ENCODE data around the gene GRM1. TPM values are rescaled to one million over a fixed set of nuclear protein-coding genes. Genes with fewer than 3 reads are reported as not detected.

GRM1 gene
- total RNA-seq, 2 experiments from 2014 or later = not detected

GRCh38 chr6:146331013-146331412 lies 302.2 kb downstream of the GRM1 start:
- H3K4me1 Mint-ChIP-seq (ENCODE audit: low read depth) = no peaks in the 10 kb centered on the region
- ChIA-PET POLR2A (no interaction called here), CTCF (no interaction called here)
- no peaks in the 10 kb centered on the region for H3K9me3 Mint-ChIP-seq
- no peak overlapping the region for H3K4me3 Mint-ChIP-seq
- no peak for DNase-seq
- peaks cover under 1% of the 10 kb centered on the region for H3K27me3 Mint-ChIP-seq
- H3K36me3 Mint-ChIP-seq = no peaks in the 10 kb centered on the region
- intact Hi-C loops (cut with micrococcal nuclease) = no loop called here
- no peak overlapping the region for H3K27ac Mint-ChIP-seq

- H3K9me3 Mint-ChIP-seq = no peaks in the 10 kb centered on the region
- no peaks in the 10 kb centered on the region for H3K36me3 Mint-ChIP-seq
- intact Hi-C loops (cut with micrococcal nuclease) = no loop called here
- DNase-seq = no peak
- no peak overlapping the region for H3K4me3 Mint-ChIP-seq
- H3K27ac Mint-ChIP-seq = no peak overlapping the region
- CTCF ChIA-PET = no interaction called here
- POLR2A ChIA-PET = no interaction called here
- H3K4me1 Mint-ChIP-seq (ENCODE audit: low read depth) = no peaks in the 10 kb centered on the region
- peaks cover 1% of the 10 kb centered on the region for H3K27me3 Mint-ChIP-seq
These were observed 306.5 kb downstream of the GRM1 start for GRCh38 chr6:146335336-146335735.

- H3K27ac Mint-ChIP-seq = no peak overlapping the region
- no peak for DNase-seq
- no peak overlapping the region for H3K4me3 Mint-ChIP-seq
- no peaks in the 10 kb centered on the region for H3K9me3 Mint-ChIP-seq
- no peaks in the 10 kb centered on the region for H3K4me1 Mint-ChIP-seq (ENCODE audit: low read depth)
- CTCF ChIA-PET = no interaction called here
- H3K27me3 Mint-ChIP-seq = peaks cover 1% of the 10 kb centered on the region
- H3K36me3 Mint-ChIP-seq = no peaks in the 10 kb centered on the region
- intact Hi-C loops (cut with micrococcal nuclease) = no loop called here
- POLR2A ChIA-PET = no interaction called here
These were observed 307.3 kb downstream of the GRM1 start for GRCh38 chr6:146336191-146336590.

GRCh38 chr6:146337376-146337775 lies 308.5 kb downstream of the GRM1 start:
- H3K4me3 Mint-ChIP-seq = no peak overlapping the region
- CTCF ChIA-PET = no interaction called here

GRCh38 chr6:146339716-146340115 lies 310.9 kb downstream of the GRM1 start:
- ChIA-PET CTCF (no interaction called here), POLR2A (no interaction called here)
- Mint-ChIP-seq H3K4me1 (ENCODE audit: low read depth) (no peaks in the 10 kb centered on the region), H3K27me3 (peaks cover 1% of the 10 kb centered on the region), H3K9me3 (no peaks in the 10 kb centered on the region), H3K4me3 (no peak overlapping the region), H3K36me3 (no peaks in the 10 kb centered on the region), H3K27ac (no peak overlapping the region)
- no peak for DNase-seq
- intact Hi-C loops (cut with micrococcal nuclease) = no loop called here

More at GRCh38 chr6:146337376-146337775, 308.5 kb downstream of the GRM1 start:
- POLR2A ChIA-PET = no interaction called here
- no peaks in the 10 kb centered on the region for H3K4me1 Mint-ChIP-seq (ENCODE audit: low read depth)
- peaks cover 1% of the 10 kb centered on the region for H3K27me3 Mint-ChIP-seq
- H3K27ac Mint-ChIP-seq = no peak overlapping the region
- H3K9me3 Mint-ChIP-seq = no peaks in the 10 kb centered on the region
- intact Hi-C loops (cut with micrococcal nuclease) = no loop called here
- no peak for DNase-seq
- H3K36me3 Mint-ChIP-seq = no peaks in the 10 kb centered on the region

- ChIA-PET POLR2A (no interaction called here), CTCF (no interaction called here)
- H3K27me3 Mint-ChIP-seq = no peaks in the 10 kb centered on the region
- H3K36me3 Mint-ChIP-seq = no peaks in the 10 kb centered on the region
- no peak overlapping the region for H3K27ac Mint-ChIP-seq
- H3K4me3 Mint-ChIP-seq = no peak overlapping the region
- no peaks in the 10 kb centered on the region for H3K9me3 Mint-ChIP-seq
- intact Hi-C loops (cut with micrococcal nuclease) = no loop called here
- H3K4me1 Mint-ChIP-seq (ENCODE audit: low read depth) = no peaks in the 10 kb centered on the region
- DNase-seq = no peak
These were observed 312.8 kb downstream of the GRM1 start for GRCh38 chr6:146341493-146342230.

GRCh38 chr6:146345598-146345997 lies 316.7 kb downstream of the GRM1 start:
- ChIA-PET CTCF (no interaction called here), POLR2A (no interaction called here)
- Mint-ChIP-seq H3K27me3 (no peaks in the 10 kb centered on the region), H3K27ac (no peak overlapping the region), H3K36me3 (no peaks in the 10 kb centered on the region), H3K4me1 (ENCODE audit: low read depth) (no peaks in the 10 kb centered on the region), H3K9me3 (no peaks in the 10 kb centered on the region), H3K4me3 (no peak overlapping the region)
- intact Hi-C loops (cut with micrococcal nuclease) = no loop called here
- DNase-seq = no peak

GRCh38 chr6:146347090-146347489 lies 318.2 kb downstream of the GRM1 start:
- CTCF ChIA-PET = no interaction called here
- no peaks in the 10 kb centered on the region for H3K36me3 Mint-ChIP-seq
- no peaks in the 10 kb centered on the region for H3K4me1 Mint-ChIP-seq (ENCODE audit: low read depth)
- no peak overlapping the region for H3K4me3 Mint-ChIP-seq
- DNase-seq = no peak
- intact Hi-C loops (cut with micrococcal nuclease) = no loop called here
- POLR2A ChIA-PET = no interaction called here
- no peak overlapping the region for H3K27ac Mint-ChIP-seq
- no peaks in the 10 kb centered on the region for H3K27me3 Mint-ChIP-seq
- H3K9me3 Mint-ChIP-seq = no peaks in the 10 kb centered on the region

- no peaks in the 10 kb centered on the region for H3K9me3 Mint-ChIP-seq
- no peak overlapping the region for H3K27ac Mint-ChIP-seq
- intact Hi-C loops (cut with micrococcal nuclease) = no loop called here
- ChIA-PET POLR2A (no interaction called here), CTCF (no interaction called here)
- H3K4me1 Mint-ChIP-seq (ENCODE audit: low read depth) = no peaks in the 10 kb centered on the region
- no peaks in the 10 kb centered on the region for H3K27me3 Mint-ChIP-seq
- H3K4me3 Mint-ChIP-seq = no peak overlapping the region
- no peaks in the 10 kb centered on the region for H3K36me3 Mint-ChIP-seq
- DNase-seq = no peak
These were observed 318.8 kb downstream of the GRM1 start for GRCh38 chr6:146347690-146348089.

- no peak for DNase-seq
- ChIA-PET CTCF (no interaction called here), POLR2A (no interaction called here)
- H3K4me3 Mint-ChIP-seq = no peak overlapping the region
- no peaks in the 10 kb centered on the region for H3K36me3 Mint-ChIP-seq
- intact Hi-C loops (cut with micrococcal nuclease) = loop anchor here (10.0 kb wide), 1 partner anchor 536 kb away; the partner anchor contains the start of gene FBXO30
- H3K4me1 Mint-ChIP-seq (ENCODE audit: low read depth) = no peaks in the 10 kb centered on the region
- H3K27me3 Mint-ChIP-seq = peaks cover 5% of the 10 kb centered on the region
- H3K27ac Mint-ChIP-seq = no peak overlapping the region
- H3K9me3 Mint-ChIP-seq = no peaks in the 10 kb centered on the region
These were observed 322.2 kb downstream of the GRM1 start for GRCh38 chr6:146351018-146351417.

GRCh38 chr6:146352163-146352562 lies 323.3 kb downstream of the GRM1 start:
- Mint-ChIP-seq H3K4me3 (no peak overlapping the region), H3K4me1 (ENCODE audit: low read depth) (no peaks in the 10 kb centered on the region), H3K36me3 (no peaks in the 10 kb centered on the region), H3K9me3 (no peaks in the 10 kb centered on the region), H3K27me3 (peaks cover 5% of the 10 kb centered on the region), H3K27ac (no peak overlapping the region)
- ChIA-PET CTCF (no interaction called here), POLR2A (no interaction called here)
- DNase-seq = no peak
- intact Hi-C loops (cut with micrococcal nuclease) = loop anchor here (10.0 kb wide), 1 partner anchor 537 kb away; the partner anchor contains the start of gene FBXO30

- H3K27me3 Mint-ChIP-seq = peaks cover 7% of the 10 kb centered on the region
- CTCF ChIA-PET = no interaction called here
- DNase-seq = no peak
- no peaks in the 10 kb centered on the region for H3K9me3 Mint-ChIP-seq
- no peak overlapping the region for H3K27ac Mint-ChIP-seq
- no peaks in the 10 kb centered on the region for H3K36me3 Mint-ChIP-seq
- no peak overlapping the region for H3K4me3 Mint-ChIP-seq
- intact Hi-C loops (cut with micrococcal nuclease) = loop anchor here (10.0 kb wide), 1 partner anchor 540 kb away; the partner anchor contains the start of gene FBXO30
- POLR2A ChIA-PET = no interaction called here
- H3K4me1 Mint-ChIP-seq (ENCODE audit: low read depth) = peaks cover 4% of the 10 kb centered on the region
These were observed 325.6 kb downstream of the GRM1 start for GRCh38 chr6:146354451-146354850.

GRCh38 chr6:146355521-146356100 lies 326.7 kb downstream of the GRM1 start:
- Mint-ChIP-seq H3K27me3 (peaks cover 7% of the 10 kb centered on the region), H3K4me1 (ENCODE audit: low read depth) (peaks cover 4% of the 10 kb centered on the region), H3K27ac (no peak overlapping the region), H3K9me3 (no peaks in the 10 kb centered on the region), H3K36me3 (no peaks in the 10 kb centered on the region), H3K4me3 (no peak overlapping the region)
- ChIA-PET CTCF (no interaction called here), POLR2A (no interaction called here)
- no peak for DNase-seq
- intact Hi-C loops (cut with micrococcal nuclease) = loop anchor here (5.0 to 10.0 kb wide), 2 partner anchors 497 to 541 kb away; partner anchors contain the start of gene FBXO30
